Measurements from ENCODE around the gene CTDSP1. TPM values are rescaled to one million over a fixed set of nuclear protein-coding genes. Genes with fewer than 3 reads are reported as not detected.

CTDSP1 gene
- total RNA-seq, 1 donor from 2014 or later, result 100 TPM

DNA sequence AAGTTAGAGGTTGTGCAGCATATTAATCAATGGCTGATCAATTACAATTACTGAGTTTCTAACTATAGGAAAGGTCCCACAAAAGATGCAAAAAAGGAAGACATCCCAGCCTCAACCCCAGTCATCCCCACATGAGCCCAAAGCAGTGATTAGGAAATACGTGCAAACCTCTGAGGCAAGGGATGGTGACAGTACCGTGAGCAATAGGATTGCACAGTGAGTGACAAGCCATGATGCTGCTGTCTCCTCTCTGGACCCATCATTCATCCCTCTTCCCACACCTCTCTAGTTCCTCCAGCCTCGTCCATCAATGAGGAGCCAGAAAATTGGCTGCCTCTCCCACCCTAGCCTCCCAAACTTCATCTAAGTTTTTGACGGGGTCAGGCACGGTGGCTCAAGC, 21.6 kb upstream of the CTDSP1 start:
- intact Hi-C loops (cut with DNase I), result no loop called here
- DNase-seq (ENCODE audit: low spot score), result peak; percentile 51

DNA sequence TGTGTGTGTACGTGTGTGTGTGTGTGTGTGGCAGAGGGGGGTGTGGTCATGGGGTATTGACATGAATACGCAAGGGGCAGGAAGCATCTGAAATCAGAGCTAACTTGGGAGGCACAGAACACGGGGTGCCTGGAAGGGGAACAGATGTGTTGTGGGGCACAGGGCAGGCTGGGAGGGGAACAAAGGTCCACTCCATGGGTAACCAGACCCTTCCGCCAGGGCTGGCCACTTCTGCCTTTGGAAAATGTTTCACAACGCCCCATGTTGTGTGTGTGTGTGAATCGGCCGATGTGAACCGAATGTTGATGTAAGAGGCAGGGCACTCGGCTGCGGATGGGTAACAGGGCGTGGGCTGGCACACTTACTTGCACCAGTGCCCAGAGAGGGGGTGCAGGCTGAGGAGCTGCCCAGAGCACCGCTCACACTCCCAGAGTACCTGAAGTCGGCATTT, 17.7 kb upstream of the CTDSP1 start, which contains the start of gene SLC11A1:
Gene SLC11A1, plus strand, starts transcription at position 358 of the 451 bp plus-strand sequence. CDS start 96 bp downstream, outside the sequence.
- peak; percentile 92 for DNase-seq (ENCODE audit: low spot score)
- intact Hi-C loops (cut with DNase I), result no loop called here

- no peak for DNase-seq (ENCODE audit: low spot score)
- intact Hi-C loops (cut with DNase I), result no loop called here
Observed at GRCh38 chr2:218382785-218383184, 16.9 kb upstream of the CTDSP1 start.

DNA sequence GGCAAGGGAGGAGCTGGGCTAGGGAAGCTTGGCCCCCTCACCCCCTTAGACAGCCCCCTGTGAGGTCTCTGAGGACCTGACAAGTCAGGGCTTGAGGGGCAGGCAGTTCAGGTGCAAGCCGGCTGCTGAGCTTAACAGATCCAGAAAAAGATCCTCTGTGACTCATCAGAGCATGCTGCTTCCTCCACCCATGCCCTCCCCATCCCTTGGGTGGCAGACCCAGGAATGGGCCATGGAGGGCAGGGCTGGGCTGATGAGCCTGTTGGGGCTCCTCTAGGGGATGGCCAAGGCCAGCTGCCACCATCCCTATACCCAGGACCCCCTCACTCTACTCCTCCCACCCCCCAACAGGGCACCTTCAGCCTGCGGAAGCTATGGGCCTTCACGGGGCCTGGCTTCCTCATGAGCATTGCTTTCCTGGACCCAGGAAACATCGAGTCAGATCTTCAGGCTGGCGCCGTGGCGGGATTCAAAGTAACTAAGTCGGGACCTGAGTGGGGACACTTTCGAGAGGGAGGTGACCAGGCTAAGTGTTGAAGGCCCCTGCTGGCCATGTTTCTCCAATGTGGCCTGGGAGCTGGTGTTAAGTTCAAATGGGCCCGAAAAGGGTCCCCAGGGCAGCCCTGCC, 15.7 kb upstream of the CTDSP1 start:
- intact Hi-C loops (cut with DNase I), result no loop called here
- DNase-seq (ENCODE audit: low spot score), result peak; percentile 69

DNA sequence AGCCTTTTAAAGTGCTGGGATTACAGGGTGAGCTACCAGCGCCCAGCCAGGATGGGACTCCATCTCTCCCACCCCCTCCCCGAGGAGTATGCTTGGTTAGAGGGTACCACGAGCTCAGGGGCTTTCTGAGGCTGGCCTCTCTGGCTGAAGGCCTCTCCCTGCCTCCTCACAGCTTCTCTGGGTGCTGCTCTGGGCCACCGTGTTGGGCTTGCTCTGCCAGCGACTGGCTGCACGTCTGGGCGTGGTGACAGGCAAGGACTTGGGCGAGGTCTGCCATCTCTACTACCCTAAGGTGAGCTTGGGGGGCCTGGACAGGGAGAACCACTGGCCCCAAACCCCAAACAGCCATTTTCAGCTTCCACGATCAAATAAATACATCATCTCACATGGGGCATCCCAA, 14.7 kb upstream of the CTDSP1 start:
- intact Hi-C loops (cut with DNase I), result no loop called here

DNA sequence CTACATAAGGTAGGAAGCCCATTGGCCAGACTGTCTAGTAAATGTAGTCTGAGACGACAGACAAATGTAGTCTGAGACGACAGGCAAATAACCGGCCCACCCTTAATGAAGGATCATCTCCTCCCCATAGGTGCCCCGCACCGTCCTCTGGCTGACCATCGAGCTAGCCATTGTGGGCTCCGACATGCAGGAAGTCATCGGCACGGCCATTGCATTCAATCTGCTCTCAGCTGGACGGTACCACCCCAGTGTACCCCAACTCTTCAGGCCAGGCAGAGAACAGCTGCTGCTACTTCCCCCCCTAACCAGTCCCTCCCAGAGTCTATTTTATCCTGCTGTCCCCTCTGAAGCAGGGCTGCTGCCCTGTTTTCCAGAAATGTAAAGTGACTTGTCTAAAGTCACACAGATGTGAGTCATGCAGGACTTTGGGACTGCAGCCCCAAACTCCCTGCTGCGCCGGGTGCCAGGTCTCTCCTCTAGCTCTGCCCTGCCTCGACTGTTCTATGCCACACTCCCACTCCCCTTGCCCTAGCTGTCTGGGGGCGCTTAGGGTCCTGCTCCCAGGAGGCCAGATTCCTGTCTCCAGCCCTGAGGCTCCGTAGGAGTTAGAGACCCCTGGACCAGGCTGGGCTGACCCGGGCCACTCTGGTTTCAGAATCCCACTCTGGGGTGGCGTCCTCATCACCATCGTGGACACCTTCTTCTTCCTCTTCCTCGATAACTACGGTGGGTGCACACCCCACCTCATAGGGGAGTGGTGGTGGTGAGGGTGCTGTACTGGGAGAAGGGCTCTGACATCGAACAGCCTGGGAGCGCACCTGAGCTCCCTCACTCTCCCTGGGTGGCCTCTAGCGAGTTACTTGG, 12.9 kb upstream of the CTDSP1 start:
- intact Hi-C loops (cut with DNase I), result no loop called here
- no peak for DNase-seq (ENCODE audit: low spot score)

More for the DNA sequence above, 14.7 kb upstream of the CTDSP1 start:
- DNase-seq (ENCODE audit: low spot score), result peak; percentile 41

- intact Hi-C loops (cut with DNase I), result no loop called here
Observed at GRCh38 chr2:218387369-218388194, 12.1 kb upstream of the CTDSP1 start.

GRCh38 chr2:218389333-218390150, 10.1 kb upstream of the CTDSP1 start:
- no peak for DNase-seq (ENCODE audit: low spot score)
- intact Hi-C loops (cut with DNase I), result no loop called here

More at GRCh38 chr2:218387369-218388194, 12.1 kb upstream of the CTDSP1 start:
- DNase-seq (ENCODE audit: low spot score), result no peak

GRCh38 chr2:218391202-218391601, 8.5 kb upstream of the CTDSP1 start:
- intact Hi-C loops (cut with DNase I), result no loop called here

DNA sequence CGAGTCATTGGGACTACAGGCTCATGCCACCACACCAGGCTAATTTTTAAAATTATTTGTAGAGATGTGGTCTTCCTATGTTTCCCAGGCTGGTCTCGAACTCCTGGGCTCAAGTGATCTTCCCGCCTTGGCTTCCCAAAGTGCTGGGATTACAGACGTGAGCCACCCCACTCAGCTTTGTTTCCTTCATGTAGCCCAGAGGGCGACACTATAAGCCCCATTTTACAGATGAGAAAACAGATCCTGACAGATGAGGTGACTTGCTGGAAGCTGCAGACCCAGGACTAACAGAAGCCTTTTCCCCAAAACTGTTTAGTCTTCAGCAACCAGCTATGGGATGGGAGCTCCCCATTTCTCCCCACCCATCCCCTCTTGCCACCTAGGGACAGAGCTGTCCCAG, 7.2 kb upstream of the CTDSP1 start:
- intact Hi-C loops (cut with DNase I), result no loop called here
- no peak for DNase-seq (ENCODE audit: low spot score)

More at GRCh38 chr2:218391202-218391601, 8.5 kb upstream of the CTDSP1 start:
- no peak for DNase-seq (ENCODE audit: low spot score)

- intact Hi-C loops (cut with DNase I), result no loop called here
- no peak for DNase-seq (ENCODE audit: low spot score)
Observed at GRCh38 chr2:218392891-218393462, 6.7 kb upstream of the CTDSP1 start.

DNA sequence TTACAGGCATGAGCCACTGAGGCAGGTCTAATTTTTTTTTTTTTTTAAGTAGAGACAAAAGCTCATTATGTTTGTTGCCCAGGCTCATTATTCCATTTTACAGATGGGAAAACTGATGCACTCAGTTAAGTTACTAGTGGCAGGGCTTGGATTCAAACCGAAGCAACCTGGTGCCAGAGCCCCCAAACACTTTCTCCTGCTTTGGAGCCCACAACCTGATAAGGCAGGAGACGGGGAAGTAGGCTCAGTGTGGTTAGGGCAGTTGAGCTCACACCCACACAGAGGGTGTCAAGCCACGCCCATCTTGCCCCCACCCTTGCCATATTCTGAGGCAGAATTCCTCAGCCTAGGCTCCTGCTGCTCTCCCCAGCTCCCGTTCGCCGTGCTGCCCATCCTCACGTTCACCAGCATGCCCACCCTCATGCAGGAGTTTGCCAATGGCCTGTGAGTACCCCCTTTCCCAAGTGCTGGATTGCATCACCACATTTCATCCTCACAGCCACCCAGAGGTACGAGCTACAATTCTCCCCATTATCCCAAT, 5.8 kb upstream of the CTDSP1 start:
- no peak for DNase-seq (ENCODE audit: low spot score)

GRCh38 chr2:218394298-218395089, 5.2 kb upstream of the CTDSP1 start:
- DNase-seq (ENCODE audit: low spot score), result no peak
- intact Hi-C loops (cut with DNase I), result loop anchor here (2.0 to 5.0 kb wide), 3 partner anchors 28 to 173 kb away; partner anchors contain the start of genes AAMP, CNOT9, PNKD and USP37

More for the DNA sequence above, 5.8 kb upstream of the CTDSP1 start:
- intact Hi-C loops (cut with DNase I), result loop anchor here (2.0 kb wide), 1 partner anchor 27 kb away; no protein-coding TSS in a partner anchor

DNA sequence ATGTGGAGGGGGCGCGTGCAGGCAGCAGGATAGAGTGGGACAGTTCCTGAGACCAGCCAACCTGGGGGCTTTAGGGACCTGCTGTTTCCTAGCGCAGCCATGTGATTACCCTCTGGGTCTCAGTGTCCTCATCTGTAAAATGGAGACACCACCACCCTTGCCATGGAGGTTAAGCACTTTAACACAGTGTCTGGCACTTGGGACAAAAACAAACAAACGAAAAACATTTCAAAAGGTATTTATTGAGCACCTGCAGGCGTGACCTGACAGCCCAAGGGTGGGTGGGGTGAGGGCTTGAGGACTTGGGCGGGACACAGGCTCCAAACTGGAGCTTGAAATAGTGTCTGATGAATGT, 4.6 kb upstream of the CTDSP1 start:
- intact Hi-C loops (cut with DNase I), result loop anchor here (2.0 to 5.0 kb wide), 3 partner anchors 28 to 172 kb away; partner anchors contain the start of genes AAMP, CNOT9, PNKD and USP37
- no peak for DNase-seq (ENCODE audit: low spot score)

DNA sequence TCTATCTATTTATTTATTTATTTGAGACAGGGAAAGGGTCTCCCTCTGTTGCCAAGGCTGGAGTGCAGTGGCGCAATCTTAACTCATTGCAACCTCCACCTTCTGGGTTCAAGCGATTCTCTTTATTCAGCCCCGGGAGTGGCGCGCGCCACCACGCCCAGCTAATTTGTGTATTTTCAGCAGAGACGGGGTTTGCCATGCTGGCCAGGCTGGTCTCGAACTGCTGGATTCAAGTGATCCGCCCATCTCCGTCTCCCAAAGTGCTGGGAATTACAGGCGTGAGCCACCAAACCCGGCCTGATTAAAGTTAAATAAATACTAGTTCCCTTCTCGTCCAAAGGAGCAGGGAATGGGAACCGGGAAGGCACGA, 4.2 kb upstream of the CTDSP1 start:
- intact Hi-C loops (cut with DNase I), result loop anchor here (2.0 to 5.0 kb wide), 3 partner anchors 29 to 172 kb away; partner anchors contain the start of genes AAMP, CNOT9, PNKD and USP37
- no peak for DNase-seq (ENCODE audit: low spot score)

- intact Hi-C loops (cut with DNase I), result loop anchor here (1.0 to 5.0 kb wide), 6 partner anchors 10 to 171 kb away; partner anchors contain the start of genes AAMP, CNOT9, PNKD and USP37
- DNase-seq (ENCODE audit: low spot score), result peak; percentile 97
Observed at GRCh38 chr2:218395826-218396687, 3.6 kb upstream of the CTDSP1 start.

All from cardiac septum (tissue), 1 donor.